Activated naive CD8-positive, alpha-beta T cell treated with anti-CD3 and anti-CD28 coated beads, Interleukin-2, amount 50 U/mL, for 24 hours (primary cell): ENCODE results near the gene EPB41L5.
"Not testable (repeated sequence)": the region's sequence is repeated elsewhere in the genome, so short reads cannot be mapped to it uniquely, and the experiment has no call there.

ENCODE experiments used
- ATAC-seq: fragments of 150-1000 bp; cut with Tn5 transposase; one replicate; pipeline ENCODE4 v1.10.0; 2021
- DNase-seq: peaks from one replicate; pipeline ENCODE4 v3.0.0; 2021
- H3K27ac Mint-ChIP-seq: one replicate; pipeline ENCODE4 v1.8.0; 2021; ENCODE audit warnings: mild to moderate bottlenecking, mixed read lengths
- H3K27me3 Mint-ChIP-seq: one replicate; pipeline ENCODE4 v1.8.0; 2021; ENCODE audit warnings: mixed read lengths
- H3K36me3 Mint-ChIP-seq: one replicate; pipeline ENCODE4 v1.8.0; 2021; ENCODE audit warnings: low read depth, mixed read lengths
- H3K4me1 Mint-ChIP-seq: one replicate; pipeline ENCODE4 v1.8.0; 2021; ENCODE audit warnings: mixed read lengths
- H3K4me3 Mint-ChIP-seq: one replicate; pipeline ENCODE4 v1.8.0; 2021; ENCODE audit warnings: mild to moderate bottlenecking, moderate library complexity, mixed read lengths
- H3K9me3 Mint-ChIP-seq: one replicate; pipeline ENCODE4 v1.8.0; 2021; ENCODE audit warnings: mixed read lengths

The EPB41L5 gene

GRCh38 chr2:120162716-120163115, 149.8 kb downstream of the EPB41L5 start:
- no peaks in the 10 kb centered on the region for H3K36me3 Mint-ChIP-seq
- H3K4me3 Mint-ChIP-seq = no peak overlapping the region
- no peak overlapping the region for H3K27ac Mint-ChIP-seq
- H3K9me3 Mint-ChIP-seq = no peaks in the 10 kb centered on the region
- H3K27me3 Mint-ChIP-seq = no peaks in the 10 kb centered on the region
- ATAC-seq (no peak), DNase-seq (no peak)
- no peaks in the 10 kb centered on the region for H3K4me1 Mint-ChIP-seq

- H3K4me3 Mint-ChIP-seq = no peak overlapping the region
- H3K4me1 Mint-ChIP-seq = no peaks in the 10 kb centered on the region
- no peaks in the 10 kb centered on the region for H3K27me3 Mint-ChIP-seq
- ATAC-seq (no peak), DNase-seq (no peak)
- H3K9me3 Mint-ChIP-seq = no peaks in the 10 kb centered on the region
- H3K36me3 Mint-ChIP-seq = peaks cover 8% of the 10 kb centered on the region
- no peak overlapping the region for H3K27ac Mint-ChIP-seq
These were observed 154.4 kb downstream of the EPB41L5 start for GRCh38 chr2:120167272-120167671.

DNA sequence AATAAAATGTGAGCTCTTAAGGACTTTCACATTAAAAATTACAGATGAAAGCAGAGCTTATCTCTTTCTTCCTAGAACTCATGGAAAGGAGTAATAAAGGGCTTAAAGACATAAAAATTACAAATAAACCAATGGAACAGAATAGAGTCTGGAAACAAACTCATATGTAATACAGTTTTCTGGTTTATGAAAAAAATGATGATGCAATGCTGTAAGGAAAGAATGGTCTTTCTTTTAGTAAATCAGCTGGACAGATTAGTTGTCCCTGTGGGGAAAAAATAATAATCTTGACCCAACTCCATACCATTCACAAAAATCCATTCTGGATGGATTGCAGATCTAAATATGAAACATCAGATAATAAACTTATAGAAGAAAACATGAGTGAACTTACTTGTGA, 156.1 kb downstream of the EPB41L5 start:
- Mint-ChIP-seq H3K36me3 (peaks cover 8% of the 10 kb centered on the region), H3K4me3 (no peak overlapping the region), H3K9me3 (no peaks in the 10 kb centered on the region), H3K27ac (no peak overlapping the region), H3K27me3 (no peaks in the 10 kb centered on the region), H3K4me1 (no peaks in the 10 kb centered on the region)
- ATAC-seq = no peak
- DNase-seq = no peak

DNA sequence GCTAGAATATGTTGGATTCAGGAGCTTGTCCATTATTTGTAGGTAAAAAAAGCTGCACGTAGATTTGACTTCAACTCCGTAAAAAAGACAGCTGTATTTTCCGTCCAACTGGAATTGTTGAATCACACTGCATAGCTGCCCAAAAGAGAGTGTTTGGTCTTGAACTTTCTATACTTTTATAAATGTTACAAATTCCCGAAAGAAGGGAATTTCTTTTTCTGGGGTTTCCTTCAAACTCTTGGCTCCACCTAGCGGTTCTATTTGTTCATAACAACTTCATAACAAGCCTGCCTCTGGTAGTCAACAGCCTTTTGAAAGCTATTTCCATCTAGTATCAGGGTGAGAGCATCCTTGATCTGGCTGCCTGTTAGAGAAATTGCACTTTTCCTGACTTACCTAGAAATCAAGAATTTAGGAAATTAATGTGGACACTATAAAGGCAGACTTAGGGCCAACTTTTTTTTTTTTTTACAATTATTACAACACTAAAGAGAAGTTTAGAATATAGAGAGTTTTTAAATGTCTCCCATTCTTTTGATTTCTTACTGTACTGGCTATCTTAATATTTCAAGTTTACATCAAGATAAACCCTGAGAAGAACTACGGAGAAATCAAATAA, 162.2 kb downstream of the EPB41L5 start:
- Mint-ChIP-seq H3K36me3 (peaks cover 2% of the 10 kb centered on the region), H3K4me1 (peaks cover 46% of the 10 kb centered on the region), H3K9me3 (no peaks in the 10 kb centered on the region), H3K27me3 (no peaks in the 10 kb centered on the region), H3K4me3 (no peak overlapping the region), H3K27ac (peak overlapping the region; percentile 26)
- ATAC-seq (no peak), DNase-seq (no peak)

- Mint-ChIP-seq H3K27me3 (no peaks in the 10 kb centered on the region), H3K27ac (peak overlapping the region; percentile 93), H3K4me3 (peak overlapping the region; percentile 90), H3K36me3 (peaks cover 2% of the 10 kb centered on the region), H3K9me3 (no peaks in the 10 kb centered on the region), H3K4me1 (peaks cover 50% of the 10 kb centered on the region)
- ATAC-seq = no peak
- DNase-seq = no peak
These were observed 163.6 kb downstream of the EPB41L5 start for GRCh38 chr2:120176526-120176925.

GRCh38 chr2:120177001-120177621, 164.2 kb downstream of the EPB41L5 start:
- Mint-ChIP-seq H3K4me3 (peak overlapping the region; percentile 90), H3K36me3 (peaks cover 2% of the 10 kb centered on the region), H3K27ac (peak overlapping the region; percentile 93), H3K4me1 (peaks cover 56% of the 10 kb centered on the region), H3K27me3 (no peaks in the 10 kb centered on the region), H3K9me3 (no peaks in the 10 kb centered on the region)
- ATAC-seq = peak; percentile 94
- DNase-seq = peak; percentile 79

DNA sequence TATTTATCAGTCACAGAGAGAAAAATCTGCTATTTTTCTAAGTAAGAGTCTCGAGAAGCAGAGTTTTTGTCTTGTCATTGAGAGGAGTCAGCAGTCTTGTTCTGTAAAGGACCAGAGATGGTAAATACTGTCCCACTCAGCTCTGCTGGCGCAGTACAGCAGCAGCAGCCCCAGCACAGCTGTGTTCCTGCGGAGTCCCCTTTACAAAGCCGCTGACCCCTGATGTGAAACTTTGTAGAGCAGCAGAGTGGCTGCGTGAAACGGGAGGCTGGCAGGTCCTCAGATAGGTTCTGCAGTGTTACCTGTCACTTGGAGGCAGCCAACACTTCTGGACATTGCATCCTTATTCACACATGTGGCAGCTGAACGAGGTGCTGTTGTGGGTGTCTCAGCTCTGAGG, 165.1 kb downstream of the EPB41L5 start:
- Mint-ChIP-seq H3K9me3 (no peaks in the 10 kb centered on the region), H3K4me3 (peak overlapping the region; percentile 90), H3K36me3 (peaks cover 2% of the 10 kb centered on the region), H3K27ac (peak overlapping the region; percentile 93), H3K27me3 (no peaks in the 10 kb centered on the region), H3K4me1 (peaks cover 58% of the 10 kb centered on the region)
- DNase-seq = no peak
- ATAC-seq = no peak

DNA sequence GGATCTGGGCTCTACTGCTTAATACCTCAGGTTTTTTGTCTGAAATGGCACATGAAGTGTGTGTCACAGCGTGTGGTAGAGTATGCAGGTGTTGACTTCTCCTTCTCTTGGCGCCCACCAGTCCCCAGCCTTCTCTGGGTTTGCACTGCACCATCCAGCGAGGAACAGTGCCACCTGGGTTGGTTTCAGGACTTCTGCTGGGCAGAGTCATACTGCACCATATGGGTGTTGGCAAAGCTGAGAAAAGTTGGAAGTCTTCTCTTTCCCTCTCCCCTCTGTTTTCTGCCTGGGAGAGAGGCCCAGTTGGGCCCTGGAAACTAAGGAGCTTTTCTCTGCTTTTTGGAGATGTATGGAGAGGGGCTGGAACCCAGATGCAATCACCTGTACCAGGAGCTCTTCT, 166.5 kb downstream of the EPB41L5 start:
- Mint-ChIP-seq H3K27me3 (no peaks in the 10 kb centered on the region), H3K4me1 (peaks cover 58% of the 10 kb centered on the region), H3K4me3 (no peak overlapping the region), H3K36me3 (peaks cover 2% of the 10 kb centered on the region), H3K27ac (no peak overlapping the region), H3K9me3 (no peaks in the 10 kb centered on the region)
- ATAC-seq (no peak), DNase-seq (no peak)

DNA sequence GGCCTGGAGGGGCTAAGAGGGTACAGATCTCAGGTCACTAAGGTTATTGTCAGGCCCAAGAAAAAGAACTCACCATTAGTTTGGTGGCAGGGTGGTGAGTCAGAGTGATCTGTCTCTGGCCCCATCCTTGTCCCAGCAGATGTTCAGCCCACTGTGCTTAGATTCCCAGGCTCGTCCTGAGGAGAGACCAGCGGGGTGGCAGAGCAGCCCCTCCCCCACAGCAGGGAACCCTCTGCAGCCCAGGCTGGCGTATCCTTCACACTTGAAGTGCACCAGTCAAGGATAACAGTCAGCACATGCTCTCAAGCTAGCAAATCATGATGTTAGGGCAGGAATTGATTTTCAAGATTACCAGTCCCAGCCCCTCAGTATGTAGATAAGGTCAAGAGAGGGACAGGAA, 167.2 kb downstream of the EPB41L5 start:
- no peak overlapping the region for H3K27ac Mint-ChIP-seq
- H3K27me3 Mint-ChIP-seq = no peaks in the 10 kb centered on the region
- no peaks in the 10 kb centered on the region for H3K9me3 Mint-ChIP-seq
- peaks cover 2% of the 10 kb centered on the region for H3K36me3 Mint-ChIP-seq
- peaks cover 54% of the 10 kb centered on the region for H3K4me1 Mint-ChIP-seq
- H3K4me3 Mint-ChIP-seq = no peak overlapping the region
- no peak for DNase-seq
- ATAC-seq = no peak

- H3K36me3 Mint-ChIP-seq = peaks cover 2% of the 10 kb centered on the region
- peaks cover 38% of the 10 kb centered on the region for H3K4me1 Mint-ChIP-seq
- H3K4me3 Mint-ChIP-seq = peak overlapping the region; percentile 29
- no peaks in the 10 kb centered on the region for H3K9me3 Mint-ChIP-seq
- no peaks in the 10 kb centered on the region for H3K27me3 Mint-ChIP-seq
- H3K27ac Mint-ChIP-seq = peak overlapping the region; percentile 58
- no peak for ATAC-seq
- no peak for DNase-seq
These were observed 169.2 kb downstream of the EPB41L5 start for GRCh38 chr2:120182019-120182560.

GRCh38 chr2:120189189-120189588, 176.3 kb downstream of the EPB41L5 start:
- ATAC-seq = no peak
- Mint-ChIP-seq H3K36me3 (peaks cover 4% of the 10 kb centered on the region), H3K9me3 (peaks cover 22% of the 10 kb centered on the region), H3K27me3 (no peaks in the 10 kb centered on the region), H3K27ac (no peak overlapping the region), H3K4me3 (no peak overlapping the region), H3K4me1 (no peaks in the 10 kb centered on the region)
- DNase-seq = no peak

DNA sequence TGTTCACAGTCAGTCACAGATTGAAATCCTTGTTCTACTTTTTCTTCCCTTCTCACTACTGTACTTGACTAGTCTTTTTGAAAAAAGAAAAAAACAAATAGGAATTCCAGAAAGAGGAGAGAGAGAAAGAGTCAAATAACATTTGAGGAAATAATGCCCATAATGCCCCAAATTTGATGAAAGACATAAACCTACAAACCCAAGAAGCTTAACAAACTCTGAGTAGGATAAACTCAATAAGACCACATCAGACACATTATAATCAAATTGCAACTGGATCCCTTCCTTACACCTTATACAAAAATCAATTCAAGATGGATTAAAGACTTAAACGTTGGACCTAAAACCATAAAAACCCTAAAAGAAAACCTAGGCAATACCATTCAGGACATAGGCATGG, 179.4 kb downstream of the EPB41L5 start:
- peaks cover 6% of the 10 kb centered on the region for H3K36me3 Mint-ChIP-seq
- no peaks in the 10 kb centered on the region for H3K4me1 Mint-ChIP-seq
- H3K27ac Mint-ChIP-seq = no peak overlapping the region
- H3K27me3 Mint-ChIP-seq = no peaks in the 10 kb centered on the region
- peaks cover 37% of the 10 kb centered on the region for H3K9me3 Mint-ChIP-seq
- ATAC-seq (no peak), DNase-seq (no peak)
- H3K4me3 Mint-ChIP-seq = no peak overlapping the region

GRCh38 chr2:120195553-120195952, 182.7 kb downstream of the EPB41L5 start:
- Mint-ChIP-seq H3K9me3 (peaks cover 36% of the 10 kb centered on the region), H3K4me1 (no peaks in the 10 kb centered on the region)

DNA sequence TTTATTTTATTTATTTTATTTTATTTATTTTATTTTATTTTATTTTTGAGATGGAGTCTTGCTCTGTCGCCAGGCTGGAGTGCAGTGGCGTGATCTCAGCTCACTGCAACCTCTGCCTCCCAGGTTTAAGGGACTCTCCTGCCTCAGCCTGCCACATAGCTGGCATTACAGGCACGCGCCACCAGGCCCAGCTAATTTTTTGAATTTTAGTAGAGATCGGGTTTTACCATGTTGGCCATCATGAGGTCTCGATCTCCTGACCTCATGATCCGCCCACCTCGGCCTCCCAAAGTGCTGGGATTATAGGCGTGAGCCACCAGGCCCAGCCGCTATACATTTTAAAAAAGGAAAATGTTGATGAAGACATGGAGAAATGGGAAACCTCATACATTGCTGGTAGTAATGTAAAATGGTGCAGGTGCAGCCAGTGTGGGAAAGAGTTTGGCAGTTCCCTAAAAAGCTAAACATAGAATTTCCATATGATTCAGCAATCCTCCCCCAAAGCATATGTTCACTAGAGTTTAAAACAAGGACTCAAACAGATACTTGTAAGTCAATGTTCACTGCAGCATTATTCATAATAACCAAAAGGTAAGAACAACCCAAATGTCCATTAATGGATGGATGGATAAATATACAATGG, 187.1 kb downstream of the EPB41L5 start:
- not testable (repeated sequence) for H3K27me3 Mint-ChIP-seq, ATAC-seq, DNase-seq, H3K27ac Mint-ChIP-seq, H3K4me3 Mint-ChIP-seq, H3K36me3 Mint-ChIP-seq, H3K4me1 Mint-ChIP-seq
- H3K9me3 Mint-ChIP-seq = peaks cover 13% of the 10 kb centered on the region

More at GRCh38 chr2:120195553-120195952, 182.7 kb downstream of the EPB41L5 start:
- Mint-ChIP-seq H3K4me3 (no peak overlapping the region), H3K27ac (no peak overlapping the region), H3K36me3 (peaks cover 6% of the 10 kb centered on the region), H3K27me3 (no peaks in the 10 kb centered on the region)
- no peak for ATAC-seq
- no peak for DNase-seq
